PC-3 (cell line): ENCODE results near the gene NFATC1. TPM values are rescaled to one million over a fixed set of nuclear protein-coding genes. Genes with fewer than 3 reads are reported as not detected.

Experiments
- ATAC-seq: fragments of 200-7000 bp; cut with Tn5 transposase; 2 replicates; pipeline ENCODE4 v1.9.1; 2020; ENCODE audit warnings: mild to moderate bottlenecking, moderate library complexity
- BruUV-seq: library from RNA; stranded (reverse); fragments of 400-500 nt; replicated peaks from 2 replicates; lab custom pipeline; 2021; lab: Mats Ljungman, UMichigan
- CTCF ChIA-PET: fragments of 300-600 bp; sonication (Branson Sonifier 250); formaldehyde crosslinking; loops from one replicate; lab custom pipeline; 2022; ENCODE audit warnings: antibody characterized with exemption; lab: Charles Lee
- POLR2A ChIA-PET: fragments of 300-600 bp; sonication (Branson Sonifier 250); formaldehyde crosslinking; loops from one replicate; lab custom pipeline; 2022; ENCODE audit warnings: antibody characterized with exemption; ENCODE audit not compliant: unreplicated experiment; lab: Charles Lee
- DNase-seq: peaks from one replicate; pipeline ENCODE4 v3.0.0-alpha.2; 2015
- H2AFZ ChIP-seq: fragments of 300-600 bp; sonication (generic); 2 replicates; pipeline ENCODE4 v1.6.0; 2016; ENCODE audit warnings: antibody characterized with exemption, low read length
- H3F3A ChIP-seq: fragments of 300-600 bp; sonication (generic); one replicate; pipeline ENCODE4 v1.6.0; 2017; ENCODE audit warnings: antibody characterized with exemption, low read length, control low read depth, mild to moderate bottlenecking; ENCODE audit not compliant: unreplicated experiment
- H3K27ac ChIP-seq: fragments of 300-600 bp; sonication (generic); 2 replicates; pipeline ENCODE4 v1.5.1; 2016; ENCODE audit warnings: mild to moderate bottlenecking, low read length
- H3K27me3 ChIP-seq: fragments of 300-600 bp; sonication (generic); 2 replicates; pipeline ENCODE4 v1.6.1; 2016; ENCODE audit warnings: low read length, mixed read lengths
- H3K36me3 ChIP-seq: fragments of 300-600 bp; sonication (generic); 2 replicates; pipeline ENCODE4 v1.6.1; 2016; ENCODE audit warnings: low read depth, mixed run types, low read length, mixed read lengths
- H3K4me1 ChIP-seq: fragments of 300-600 bp; sonication (generic); 2 replicates; pipeline ENCODE4 v1.5.1; 2016; ENCODE audit warnings: low read length; ENCODE audit not compliant: insufficient read depth
- H3K4me2 ChIP-seq: fragments of 300-600 bp; sonication (generic); 2 replicates; pipeline ENCODE4 v1.6.0; 2016; ENCODE audit warnings: low read length
- H3K4me3 ChIP-seq: fragments of 300-600 bp; sonication (generic); 2 replicates; pipeline ENCODE4 v1.5.1; 2016; ENCODE audit warnings: mild to moderate bottlenecking, low read length, mixed read lengths
- H3K79me2 ChIP-seq: fragments of 300-600 bp; sonication (generic); 2 replicates; pipeline ENCODE4 v1.6.1; 2017; ENCODE audit warnings: low read length, mixed read lengths
- H3K9ac ChIP-seq: fragments of 300-600 bp; sonication (generic); 2 replicates; pipeline ENCODE4 v1.6.0; 2016; ENCODE audit warnings: mild to moderate bottlenecking, low read length
- H3K9me2 ChIP-seq: fragments of 300-600 bp; sonication (generic); replicated peaks from 2 replicates; pipeline ENCODE4 v1.6.1; 2016; ENCODE audit warnings: mixed run types, low read length, mixed read lengths
- H3K9me3 ChIP-seq: fragments of 300-600 bp; sonication (generic); 2 replicates; pipeline ENCODE4 v1.6.1; 2016; ENCODE audit warnings: low read length, mixed read lengths
- H4K20me1 ChIP-seq: fragments of 300-600 bp; sonication (generic); 2 replicates; pipeline ENCODE4 v1.6.1; 2016; ENCODE audit warnings: low read length, mixed read lengths
- EZH2 ChIP-seq: fragments of 300-600 bp; sonication (generic); IDR thresholded peaks from one replicate; pipeline ENCODE4 v1.6.1; 2017; ENCODE audit warnings: antibody characterized with exemption, mild to moderate bottlenecking, low read length; ENCODE audit not compliant: unreplicated experiment
- EZH2phosphoT487 ChIP-seq: fragments of 300-600 bp; sonication (generic); IDR thresholded peaks from 2 replicates; pipeline ENCODE4 v1.6.1; 2018; ENCODE audit warnings: mild to moderate bottlenecking, antibody characterized with exemption, low read length, borderline replicate concordance
- intact Hi-C: fragments of 100-400 bp; cut with micrococcal nuclease; formaldehyde crosslinking; loops from 2 replicates; pipeline ENCODE4 v1.9.0; 2023
- total RNA-seq: library from RNA; depleted of rRNA; stranded (reverse); fragments of >200 nt; gene quantifications from 2 replicates; pipeline ENCODE4 v1.2.3, GENCODE V29; 2014
- TF ChIP-seq, protein P1 (sequence below): fragments of 300-600 bp; sonication (generic); conservative IDR thresholded peaks from 2 replicates; pipeline ENCODE4 v1.5.1; 2017; ENCODE audit warnings: antibody characterized with exemption, low read depth, mild to moderate bottlenecking, low read length

Gene NFATC1
- total RNA-seq, 1 experiment from 2014 or later = 5.9 TPM

- no peak overlapping the region for H3K27ac ChIP-seq
- intact Hi-C loops = no loop called here
- CTCF ChIA-PET = no interaction called here
Measured at GRCh38 chr18:79471597-79471996, 75.9 kb downstream of the NFATC1 start.

GRCh38 chr18:79472176-79472575 lies 76.4 kb downstream of the NFATC1 start:
- no peaks in the 10 kb centered on the region for H3K4me1 ChIP-seq
- H3K9me2 ChIP-seq = no peaks in the 10 kb centered on the region
- no peak overlapping the region for H3K27ac ChIP-seq
- no peaks in the 10 kb centered on the region for H3K27me3 ChIP-seq
- no peaks in the 10 kb centered on the region for H3K79me2 ChIP-seq
- H4K20me1 ChIP-seq = no peaks in the 10 kb centered on the region
- BruUV-seq = no TSS peak
- no peak overlapping the region for H3K9ac ChIP-seq
- CTCF ChIA-PET = no interaction called here
- no peak overlapping the region for H2AFZ ChIP-seq
- no peaks in the 10 kb centered on the region for H3K36me3 ChIP-seq
- DNase-seq (no peak), ATAC-seq (no peak)
- no peaks in the 10 kb centered on the region for H3F3A ChIP-seq
- POLR2A ChIA-PET = no interaction called here
- no peak for TF ChIP-seq EZH2
- no peak for TF ChIP-seq EZH2phosphoT487
- TF ChIP-seq, protein P1, sequence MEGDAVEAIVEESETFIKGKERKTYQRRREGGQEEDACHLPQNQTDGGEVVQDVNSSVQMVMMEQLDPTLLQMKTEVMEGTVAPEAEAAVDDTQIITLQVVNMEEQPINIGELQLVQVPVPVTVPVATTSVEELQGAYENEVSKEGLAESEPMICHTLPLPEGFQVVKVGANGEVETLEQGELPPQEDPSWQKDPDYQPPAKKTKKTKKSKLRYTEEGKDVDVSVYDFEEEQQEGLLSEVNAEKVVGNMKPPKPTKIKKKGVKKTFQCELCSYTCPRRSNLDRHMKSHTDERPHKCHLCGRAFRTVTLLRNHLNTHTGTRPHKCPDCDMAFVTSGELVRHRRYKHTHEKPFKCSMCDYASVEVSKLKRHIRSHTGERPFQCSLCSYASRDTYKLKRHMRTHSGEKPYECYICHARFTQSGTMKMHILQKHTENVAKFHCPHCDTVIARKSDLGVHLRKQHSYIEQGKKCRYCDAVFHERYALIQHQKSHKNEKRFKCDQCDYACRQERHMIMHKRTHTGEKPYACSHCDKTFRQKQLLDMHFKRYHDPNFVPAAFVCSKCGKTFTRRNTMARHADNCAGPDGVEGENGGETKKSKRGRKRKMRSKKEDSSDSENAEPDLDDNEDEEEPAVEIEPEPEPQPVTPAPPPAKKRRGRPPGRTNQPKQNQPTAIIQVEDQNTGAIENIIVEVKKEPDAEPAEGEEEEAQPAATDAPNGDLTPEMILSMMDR = no peak
- H3K4me2 ChIP-seq = no peak overlapping the region
- no peaks in the 10 kb centered on the region for H3K9me3 ChIP-seq
- intact Hi-C loops = no loop called here
- no peak overlapping the region for H3K4me3 ChIP-seq

More at GRCh38 chr18:79471597-79471996, 75.9 kb downstream of the NFATC1 start:
- ATAC-seq = no peak
- Histone ChIP-seq H3K9me2 (no peaks in the 10 kb centered on the region), H4K20me1 (no peaks in the 10 kb centered on the region), H3K9me3 (no peaks in the 10 kb centered on the region), H3K4me2 (no peak overlapping the region), H3F3A (no peaks in the 10 kb centered on the region), H3K27me3 (no peaks in the 10 kb centered on the region), H3K79me2 (no peaks in the 10 kb centered on the region), H3K36me3 (no peaks in the 10 kb centered on the region), H3K9ac (no peak overlapping the region), H2AFZ (no peak overlapping the region), H3K4me1 (no peaks in the 10 kb centered on the region), H3K4me3 (no peak overlapping the region)
- TF ChIP-seq, protein P1 = no peak
- TF ChIP-seq EZH2 (no peak), EZH2phosphoT487 (no peak)
- no TSS peak for BruUV-seq
- POLR2A ChIA-PET = no interaction called here
- no peak for DNase-seq

DNA sequence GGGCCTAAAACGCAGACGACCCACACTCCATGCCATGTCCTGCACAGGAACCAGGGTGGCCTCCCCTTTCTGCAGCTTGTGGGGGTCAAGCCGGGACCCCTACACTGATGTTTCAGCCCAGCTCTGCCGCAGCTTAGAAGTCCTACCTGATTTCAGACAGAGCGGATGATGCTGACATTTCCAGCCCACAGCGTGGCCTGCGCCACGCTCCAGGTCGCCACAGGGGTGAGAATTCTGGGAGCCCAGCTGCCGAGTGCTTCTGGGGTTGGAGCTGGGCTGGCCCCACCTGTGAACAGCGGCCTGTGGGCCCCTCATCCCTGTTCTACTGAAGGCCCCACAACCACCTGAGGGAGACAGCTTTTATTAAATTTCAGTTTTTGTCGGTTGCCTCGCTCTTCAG lies 77.2 kb downstream of the NFATC1 start:
- H3K4me3 ChIP-seq = no peak overlapping the region
- no peak overlapping the region for H3K9ac ChIP-seq
- H3K4me2 ChIP-seq = no peak overlapping the region
- H3K4me1 ChIP-seq = no peaks in the 10 kb centered on the region
- ATAC-seq (no peak), DNase-seq (no peak)
- H4K20me1 ChIP-seq = no peaks in the 10 kb centered on the region
- H3K27me3 ChIP-seq = no peaks in the 10 kb centered on the region
- no peak overlapping the region for H3K27ac ChIP-seq
- H3F3A ChIP-seq = no peaks in the 10 kb centered on the region
- no TSS peak for BruUV-seq
- no peaks in the 10 kb centered on the region for H3K79me2 ChIP-seq
- intact Hi-C loops = no loop called here
- TF ChIP-seq EZH2phosphoT487 = no peak
- TF ChIP-seq EZH2 = no peak
- TF ChIP-seq, protein P1 = no peak
- no peaks in the 10 kb centered on the region for H3K9me2 ChIP-seq
- CTCF ChIA-PET = no interaction called here
- no peaks in the 10 kb centered on the region for H3K36me3 ChIP-seq
- no peaks in the 10 kb centered on the region for H3K9me3 ChIP-seq
- H2AFZ ChIP-seq = no peak overlapping the region
- POLR2A ChIA-PET = no interaction called here
